GM18517 (cell line): ENCODE data around the gene SPSB2.

Experiments
- ATAC-seq: cut with Tn5 transposase; IDR thresholded peaks from one replicate; pipeline ENCODE4 v1.9.1; 2021; ENCODE audit warnings: mild to moderate bottlenecking, moderate library complexity; ENCODE audit not compliant: unreplicated experiment

Gene SPSB2

GRCh38 chr12:6822426-6823135 is 50.5 kb downstream of the SPSB2 start:
- no peak for ATAC-seq

GRCh38 chr12:6821591-6822425 is 51.3 kb downstream of the SPSB2 start, which contains the start of gene GPR162:
Gene GPR162, plus strand, starts transcription at chr12:6821821. Its CDS starts 2,078 bp downstream, at chr12:6823899.
- ATAC-seq: no peak
